ENCODE data around the gene KRT79.

The KRT79 gene

DNA sequence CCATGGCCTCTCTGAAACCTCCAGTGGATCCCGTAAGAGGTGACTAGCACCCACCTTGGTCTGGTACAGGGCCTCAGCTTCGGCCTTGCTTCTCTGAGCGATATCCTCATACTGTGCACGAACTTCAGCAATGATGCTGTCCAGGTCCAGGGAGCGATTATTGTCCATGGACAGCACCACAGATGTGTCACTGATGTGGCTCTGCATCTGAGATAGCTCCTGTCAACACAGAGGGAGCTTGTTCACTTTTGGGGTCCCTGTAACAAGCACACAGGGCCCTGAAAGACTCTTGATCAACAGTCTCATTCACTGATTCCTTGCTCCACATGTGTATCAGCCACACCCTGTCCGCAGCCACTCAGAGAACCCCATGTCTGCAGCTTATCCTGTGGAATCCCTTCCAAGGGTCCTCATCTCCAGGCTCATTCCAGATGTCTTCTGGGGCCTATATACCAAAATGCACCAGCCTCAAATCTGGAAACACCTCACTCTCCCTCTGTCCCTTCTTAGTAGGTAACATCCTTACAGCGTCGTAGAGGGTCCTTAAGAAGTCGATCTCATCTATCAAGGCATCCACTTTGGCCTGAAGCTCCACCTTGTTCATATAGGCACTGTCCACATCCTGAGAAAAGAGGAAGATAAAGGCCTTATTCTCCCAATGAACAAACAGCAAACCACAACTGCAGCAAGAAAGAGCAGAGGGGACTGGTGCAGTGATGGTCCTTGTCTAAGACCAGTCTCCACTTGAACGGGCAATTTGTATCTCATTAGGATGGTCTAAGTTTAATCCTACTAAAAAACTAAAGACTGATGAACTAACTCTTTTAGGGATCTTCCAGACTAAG is 41.7 kb downstream of the KRT79 start:
- no peak for TF ChIP-seq EZH2 (IDR thresholded peaks at IDR 0.05; ENCODE audit: borderline replicate concordance, low read length)
- TF ChIP-seq, protein P1, sequence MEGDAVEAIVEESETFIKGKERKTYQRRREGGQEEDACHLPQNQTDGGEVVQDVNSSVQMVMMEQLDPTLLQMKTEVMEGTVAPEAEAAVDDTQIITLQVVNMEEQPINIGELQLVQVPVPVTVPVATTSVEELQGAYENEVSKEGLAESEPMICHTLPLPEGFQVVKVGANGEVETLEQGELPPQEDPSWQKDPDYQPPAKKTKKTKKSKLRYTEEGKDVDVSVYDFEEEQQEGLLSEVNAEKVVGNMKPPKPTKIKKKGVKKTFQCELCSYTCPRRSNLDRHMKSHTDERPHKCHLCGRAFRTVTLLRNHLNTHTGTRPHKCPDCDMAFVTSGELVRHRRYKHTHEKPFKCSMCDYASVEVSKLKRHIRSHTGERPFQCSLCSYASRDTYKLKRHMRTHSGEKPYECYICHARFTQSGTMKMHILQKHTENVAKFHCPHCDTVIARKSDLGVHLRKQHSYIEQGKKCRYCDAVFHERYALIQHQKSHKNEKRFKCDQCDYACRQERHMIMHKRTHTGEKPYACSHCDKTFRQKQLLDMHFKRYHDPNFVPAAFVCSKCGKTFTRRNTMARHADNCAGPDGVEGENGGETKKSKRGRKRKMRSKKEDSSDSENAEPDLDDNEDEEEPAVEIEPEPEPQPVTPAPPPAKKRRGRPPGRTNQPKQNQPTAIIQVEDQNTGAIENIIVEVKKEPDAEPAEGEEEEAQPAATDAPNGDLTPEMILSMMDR (IDR thresholded peaks at IDR 0.05; ENCODE audit: low read length), result no peak
- Histone ChIP-seq H3F3A (ENCODE audit: insufficient read depth, low read length) (no peaks in the 10 kb centered on the region), H3K9me3 (ENCODE audit: low read length) (no peaks in the 10 kb centered on the region), H3K9ac (ENCODE audit: low read length) (no peak overlapping the region), H3K27me3 (ENCODE audit: insufficient read depth, low read length) (no peaks in the 10 kb centered on the region), H4K20me1 (ENCODE audit: insufficient read depth, low read length) (no peaks in the 10 kb centered on the region), H3K4me3 (ENCODE audit: low read depth, low read length, poor library complexity, severe bottlenecking) (no peak overlapping the region), H3K9me2 (ENCODE audit: low read depth, low read length) (no peaks in the 10 kb centered on the region), H3K4me1 (ENCODE audit: insufficient read depth, low read length, severe bottlenecking) (no peaks in the 10 kb centered on the region), H3K27ac (ENCODE audit: low read depth, low read length, poor library complexity, severe bottlenecking) (no peak overlapping the region), H3K36me3 (ENCODE audit: insufficient read depth, low read length) (no peaks in the 10 kb centered on the region), H3K4me2 (ENCODE audit: low read length) (no peak overlapping the region), H2AFZ (ENCODE audit: low read length) (no peak overlapping the region), H3K79me2 (ENCODE audit: insufficient read depth, low read length) (no peaks in the 10 kb centered on the region)

DNA sequence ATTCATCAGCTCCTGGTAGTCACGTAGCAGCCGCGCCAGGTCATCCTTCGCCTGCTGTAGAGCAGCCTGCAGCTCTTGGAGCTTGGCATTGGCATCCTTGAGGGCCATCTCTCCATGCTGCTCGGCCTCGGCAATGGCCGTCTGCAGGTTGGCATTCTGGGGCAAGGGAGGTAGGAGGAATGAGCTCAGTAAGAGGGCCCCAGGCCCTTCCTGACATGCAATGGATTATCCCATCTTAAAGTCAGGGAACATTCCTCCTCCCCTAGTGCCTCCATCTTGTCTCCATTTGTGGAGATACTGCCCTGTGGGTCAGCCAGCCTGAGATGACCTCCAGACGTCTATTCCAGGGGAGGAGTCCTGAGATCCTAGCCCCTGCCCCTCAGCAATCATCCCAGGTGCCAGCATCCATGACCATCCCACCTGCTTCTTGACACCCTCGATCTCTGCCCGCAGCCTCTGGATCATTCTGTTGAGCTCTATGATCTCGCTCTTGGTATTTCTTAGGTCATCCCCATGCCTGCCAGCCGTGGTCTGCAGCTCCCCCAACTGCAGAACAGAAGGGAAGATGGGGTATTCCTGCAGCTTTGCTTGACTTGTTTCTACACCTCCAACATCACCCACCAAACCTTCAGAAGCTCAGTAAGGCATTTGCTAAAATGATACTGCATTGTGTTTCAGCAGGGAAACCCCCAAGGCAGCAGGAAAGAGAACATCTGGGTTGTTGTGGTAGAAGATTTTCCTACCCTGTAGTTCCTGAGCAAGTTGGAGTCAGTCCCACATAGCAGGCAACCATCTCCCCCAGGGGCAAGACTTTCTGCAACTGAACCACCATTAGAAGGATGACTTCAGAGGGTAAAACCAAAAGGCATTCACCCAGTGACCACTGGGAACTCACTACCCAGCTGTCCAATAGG is 42.6 kb downstream of the KRT79 start:
- no peak overlapping the region for H3K4me3 ChIP-seq (ENCODE audit: low read depth, low read length, poor library complexity, severe bottlenecking)
- no peaks in the 10 kb centered on the region for H3K4me1 ChIP-seq (ENCODE audit: insufficient read depth, low read length, severe bottlenecking)
- H3K9ac ChIP-seq (ENCODE audit: low read length), result no peak overlapping the region
- no peaks in the 10 kb centered on the region for H3K27me3 ChIP-seq (ENCODE audit: insufficient read depth, low read length)
- no peaks in the 10 kb centered on the region for H3K9me3 ChIP-seq (ENCODE audit: low read length)
- no peaks in the 10 kb centered on the region for H3K79me2 ChIP-seq (ENCODE audit: insufficient read depth, low read length)
- H3F3A ChIP-seq (ENCODE audit: insufficient read depth, low read length), result no peaks in the 10 kb centered on the region
- no peak overlapping the region for H2AFZ ChIP-seq (ENCODE audit: low read length)
- H3K36me3 ChIP-seq (ENCODE audit: insufficient read depth, low read length), result no peaks in the 10 kb centered on the region
- TF ChIP-seq, protein P1 (IDR thresholded peaks at IDR 0.05; ENCODE audit: low read length), result no peak
- no peak for TF ChIP-seq EZH2 (IDR thresholded peaks at IDR 0.05; ENCODE audit: borderline replicate concordance, low read length)
- no peaks in the 10 kb centered on the region for H3K9me2 ChIP-seq (ENCODE audit: low read depth, low read length)
- no peaks in the 10 kb centered on the region for H4K20me1 ChIP-seq (ENCODE audit: insufficient read depth, low read length)
- H3K27ac ChIP-seq (ENCODE audit: low read depth, low read length, poor library complexity, severe bottlenecking), result no peak overlapping the region
- H3K4me2 ChIP-seq (ENCODE audit: low read length), result no peak overlapping the region

DNA sequence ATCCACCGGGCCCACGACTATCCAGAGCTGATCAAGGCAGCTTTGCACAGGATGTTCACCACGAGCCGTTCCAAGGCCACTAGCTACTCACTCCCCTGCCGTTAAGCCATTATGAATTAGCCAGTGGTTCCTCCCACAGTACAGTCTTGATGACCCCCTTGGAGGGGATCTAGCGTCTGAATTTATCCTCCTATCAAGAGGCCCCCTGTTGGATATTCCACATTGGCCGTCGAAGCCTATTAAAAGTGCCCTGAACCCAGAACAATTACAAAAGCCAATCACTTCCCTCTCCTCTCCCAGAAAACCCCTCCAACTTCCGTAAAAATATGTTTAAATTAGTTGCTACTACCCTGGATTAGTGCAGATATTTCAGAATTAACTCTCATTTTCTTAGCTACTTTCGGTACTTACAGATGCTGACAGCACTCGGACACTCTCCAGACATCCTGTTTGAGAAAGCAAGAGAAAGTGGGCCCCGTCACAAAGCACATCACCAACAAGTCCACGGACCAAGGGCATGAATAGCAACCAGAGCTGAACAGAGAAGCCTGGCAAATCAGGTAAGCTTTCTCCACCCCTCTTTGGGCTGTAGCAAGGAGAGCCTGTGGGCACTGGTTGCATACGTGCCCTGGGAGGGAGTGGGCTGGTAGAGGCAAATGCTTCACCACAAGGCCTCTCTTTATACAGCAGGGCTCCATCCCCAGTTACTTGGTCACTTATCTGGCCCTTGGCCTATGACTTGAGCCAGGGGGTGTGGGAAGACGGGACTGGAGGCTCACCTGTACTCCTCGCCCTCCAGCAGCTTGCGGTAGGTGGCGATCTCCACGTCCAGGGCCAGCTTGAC is 43.5 kb downstream of the KRT79 start:
- Histone ChIP-seq H3K9me2 (ENCODE audit: low read depth, low read length) (no peaks in the 10 kb centered on the region), H2AFZ (ENCODE audit: low read length) (no peak overlapping the region), H3K79me2 (ENCODE audit: insufficient read depth, low read length) (no peaks in the 10 kb centered on the region), H3K9ac (ENCODE audit: low read length) (no peak overlapping the region), H4K20me1 (ENCODE audit: insufficient read depth, low read length) (no peaks in the 10 kb centered on the region), H3K4me2 (ENCODE audit: low read length) (no peak overlapping the region), H3F3A (ENCODE audit: insufficient read depth, low read length) (no peaks in the 10 kb centered on the region), H3K9me3 (ENCODE audit: low read length) (no peaks in the 10 kb centered on the region), H3K27ac (ENCODE audit: low read depth, low read length, poor library complexity, severe bottlenecking) (no peak overlapping the region), H3K27me3 (ENCODE audit: insufficient read depth, low read length) (no peaks in the 10 kb centered on the region), H3K4me1 (ENCODE audit: insufficient read depth, low read length, severe bottlenecking) (no peaks in the 10 kb centered on the region), H3K36me3 (ENCODE audit: insufficient read depth, low read length) (no peaks in the 10 kb centered on the region), H3K4me3 (ENCODE audit: low read depth, low read length, poor library complexity, severe bottlenecking) (no peak overlapping the region)
- no peak for TF ChIP-seq EZH2 (IDR thresholded peaks at IDR 0.05; ENCODE audit: borderline replicate concordance, low read length)
- TF ChIP-seq, protein P1 (IDR thresholded peaks at IDR 0.05; ENCODE audit: low read length), result no peak

All from OCI-LY1 (cell line).